GM21423 (cell line): ENCODE data around the gene IL11RA.
"Not testable (repeated sequence)": the region's sequence is repeated elsewhere in the genome, so short reads cannot be mapped to it uniquely, and the experiment has no call there.

Experiments used
- ATAC-seq: cut with Tn5 transposase; IDR thresholded peaks from one replicate; pipeline ENCODE4 v1.9.1; 2021; ENCODE audit warnings: mild to moderate bottlenecking, moderate library complexity; ENCODE audit not compliant: unreplicated experiment

Gene IL11RA

DNA sequence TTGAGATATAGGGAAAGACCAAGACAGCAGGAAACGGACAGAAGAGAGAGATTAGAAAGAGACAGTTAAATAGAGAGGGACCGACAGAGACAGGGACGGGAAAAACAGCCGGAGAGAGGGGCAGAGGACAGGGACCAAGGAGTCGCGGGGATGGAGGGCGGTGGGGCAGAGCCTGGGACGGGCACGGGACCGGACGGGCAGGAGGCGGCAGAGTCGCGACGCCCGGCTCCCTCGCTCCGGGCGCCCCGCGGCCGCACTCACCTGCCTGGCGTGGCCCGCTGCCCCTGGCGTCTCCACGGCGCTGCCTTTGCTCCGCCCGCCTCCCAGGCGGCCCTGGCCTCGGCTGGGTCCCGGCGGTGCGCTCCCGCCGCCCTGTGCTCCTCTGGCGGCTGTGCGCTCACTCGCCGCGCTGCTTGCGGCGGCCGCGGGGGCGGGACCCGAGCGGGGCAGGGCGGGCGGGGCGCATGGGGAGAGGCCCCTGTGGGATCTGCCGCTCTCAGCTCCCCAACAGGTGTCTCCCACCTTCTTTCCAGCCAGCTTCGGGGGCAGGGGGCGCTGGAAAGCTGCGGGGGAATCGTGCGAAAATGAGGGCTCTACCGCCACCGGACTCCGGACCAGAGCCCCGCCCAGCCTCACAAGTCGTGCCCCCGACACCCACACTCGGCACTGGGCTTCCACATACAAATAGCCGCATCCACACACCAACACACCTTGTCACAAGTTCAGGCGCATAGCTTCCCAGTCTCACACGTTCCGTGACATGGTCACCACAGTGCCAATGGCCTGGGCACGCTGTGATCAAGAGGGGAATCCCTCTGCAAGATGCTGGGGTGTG, 23.1 kb upstream of the IL11RA start, which contains the start of gene ARID3C:
TSS of gene ARID3C (minus strand) at position 411 of the 835 bp plus-strand sequence. CDS start 1,052 bp downstream, outside the sequence.
- ATAC-seq: no peak

DNA sequence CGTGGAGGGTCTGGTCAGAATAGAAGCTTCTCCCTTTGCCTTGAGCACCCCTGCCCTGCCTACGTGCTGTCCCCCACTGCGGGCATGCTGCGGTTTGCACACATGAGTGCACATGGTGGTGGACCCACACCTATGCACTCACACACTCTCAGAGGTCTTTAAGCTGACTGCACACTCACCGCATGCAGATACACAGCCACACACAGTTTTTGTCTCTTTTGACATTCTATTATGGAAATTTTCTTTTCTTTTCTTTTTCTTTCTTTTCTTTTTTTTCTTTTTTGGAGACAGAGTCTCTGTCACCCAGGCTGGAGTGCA, 22.5 kb upstream of the IL11RA start:
- no peak for ATAC-seq

DNA sequence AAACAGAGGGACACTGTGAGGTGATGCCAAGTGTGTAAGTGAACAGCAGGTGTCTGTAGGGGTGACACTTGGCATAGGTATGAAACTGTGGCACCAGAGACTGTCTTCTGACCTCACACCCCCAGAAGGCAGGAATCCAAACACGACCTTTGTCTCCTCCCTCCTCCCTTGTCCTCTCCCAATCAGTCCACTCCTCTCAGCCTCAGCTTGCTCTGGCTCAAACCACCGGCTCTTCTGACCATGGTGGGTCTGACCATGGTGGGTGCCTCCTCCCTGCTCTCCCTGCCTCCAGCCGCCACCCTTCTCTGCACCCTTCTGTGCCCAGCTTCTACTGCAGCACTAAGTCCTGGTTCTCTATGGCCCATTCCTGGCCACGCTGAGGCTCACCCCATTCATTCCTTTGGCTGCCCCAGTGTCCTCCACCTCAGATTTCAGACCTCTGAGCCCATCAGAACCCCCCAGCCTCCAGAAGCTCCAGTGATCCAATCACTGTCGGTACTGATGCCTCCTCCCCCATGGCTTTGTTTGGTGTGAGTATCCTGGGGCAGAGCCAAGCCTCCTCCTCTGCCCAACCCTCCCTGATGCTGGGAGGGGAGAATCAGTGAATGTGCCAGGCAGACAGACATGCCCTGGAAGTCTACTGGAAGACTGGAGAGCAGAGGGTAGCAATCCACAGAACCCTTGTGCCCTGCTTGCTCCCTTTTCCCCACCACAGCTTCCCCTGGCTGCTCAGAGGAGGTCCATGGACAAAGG, 21.4 kb upstream of the IL11RA start:
- no peak for ATAC-seq

DNA sequence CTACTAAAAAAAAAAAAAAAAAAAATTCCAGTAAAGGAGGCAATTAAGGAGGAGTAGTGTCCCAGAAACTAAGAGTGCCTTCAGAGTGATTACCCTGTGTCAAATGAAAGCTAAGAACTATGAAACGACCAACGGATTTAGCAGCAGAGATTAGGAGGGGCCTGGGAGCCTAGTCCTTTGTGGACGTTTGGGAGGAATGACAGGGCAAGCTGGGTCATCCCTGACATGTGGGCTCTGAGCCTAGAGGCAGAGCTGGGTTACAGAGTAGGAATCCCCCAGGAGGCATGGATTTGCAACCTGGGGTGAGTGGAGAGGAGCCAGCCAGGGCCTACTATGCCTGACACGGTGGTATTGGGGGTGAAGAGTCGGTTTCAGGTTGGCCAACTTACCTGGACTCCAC, 18.8 kb upstream of the IL11RA start:
- no peak for ATAC-seq

DNA sequence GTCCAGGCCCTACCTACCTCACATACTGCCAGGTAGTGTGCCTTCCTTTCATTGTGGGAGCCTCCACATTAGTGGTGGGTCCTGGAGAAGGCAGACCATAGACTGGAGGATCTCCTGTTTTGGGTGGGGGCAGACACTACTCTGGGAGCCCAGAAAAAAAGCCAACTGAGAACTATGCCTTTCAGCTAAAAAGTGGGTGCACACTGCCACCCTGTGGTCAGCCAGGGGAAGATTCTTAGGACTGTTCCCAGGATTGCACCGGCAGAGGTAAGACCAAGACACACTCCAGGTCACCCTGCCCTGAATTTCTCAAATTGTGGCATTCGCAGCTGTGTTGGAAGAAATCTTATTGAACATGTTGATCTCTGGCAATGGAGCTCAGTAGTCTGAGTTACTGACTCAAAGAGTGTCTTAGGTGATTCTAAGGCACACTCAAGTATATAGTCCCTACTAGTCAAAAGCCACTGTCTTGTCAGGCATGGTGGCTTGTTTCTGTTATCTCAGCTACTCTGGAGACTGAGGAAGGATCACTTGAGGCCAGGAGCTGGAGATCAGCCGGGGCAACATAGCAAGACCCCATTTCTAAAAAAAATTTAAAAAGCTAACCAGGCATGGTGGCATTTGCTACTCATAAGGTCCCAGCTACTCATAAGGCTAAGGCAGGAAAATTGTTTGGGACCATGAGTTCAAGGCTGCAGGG, 18.0 kb upstream of the IL11RA start:
- peak; percentile 32 for ATAC-seq

DNA sequence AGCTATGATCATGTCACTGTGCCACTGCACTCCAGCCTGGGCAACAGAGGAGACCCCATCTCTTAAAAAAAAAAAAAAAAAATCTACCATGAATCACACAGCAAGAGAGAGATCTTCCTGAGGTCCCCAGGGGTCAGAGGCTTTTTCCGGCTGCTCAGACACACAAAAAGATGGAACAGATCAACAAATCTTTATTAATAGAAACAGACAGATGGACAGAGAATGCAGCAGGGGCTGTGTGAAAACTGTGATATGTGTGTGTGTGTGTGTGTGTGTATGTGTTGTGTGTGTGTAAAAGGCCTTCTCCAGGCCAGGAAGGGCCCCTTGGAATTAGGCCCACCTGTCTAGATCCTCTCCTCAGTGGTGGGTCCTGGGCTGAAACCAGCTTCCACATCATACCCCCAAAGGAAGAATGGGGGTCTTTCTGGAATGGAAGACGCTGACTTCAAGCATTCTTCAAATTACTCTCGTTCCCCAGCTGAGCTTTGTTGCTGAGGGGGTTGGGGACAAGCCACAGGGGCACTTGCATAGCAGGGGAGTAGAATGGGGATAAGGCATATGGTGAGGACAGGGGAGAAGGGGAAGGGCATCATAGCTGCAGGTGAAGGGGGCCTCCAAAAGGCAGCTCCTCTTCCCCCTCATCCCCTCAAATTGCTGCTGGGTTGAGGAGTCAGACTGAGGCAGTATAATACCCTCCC, 17.3 kb upstream of the IL11RA start:
- ATAC-seq: no peak

DNA sequence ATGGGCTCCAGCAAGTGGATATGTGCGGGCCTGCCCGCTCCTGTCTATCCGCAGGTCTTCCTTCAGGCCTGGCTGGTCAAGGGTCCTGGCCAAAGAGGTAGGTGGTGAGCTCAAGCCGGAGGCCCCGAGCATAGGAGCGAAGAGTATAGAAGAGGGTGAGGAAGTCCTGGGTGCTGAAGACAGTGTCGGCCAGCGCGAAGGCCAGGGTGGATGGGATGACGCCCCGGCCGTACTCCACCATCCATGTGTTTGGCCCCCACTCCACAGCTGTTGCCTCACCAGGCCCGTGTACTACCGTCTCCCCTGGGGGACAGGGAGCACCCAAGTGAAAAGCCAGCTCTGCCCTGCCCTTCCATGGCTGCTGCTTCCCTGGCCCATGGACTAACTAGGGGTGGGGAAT, 16.4 kb upstream of the IL11RA start:
- ATAC-seq: no peak

DNA sequence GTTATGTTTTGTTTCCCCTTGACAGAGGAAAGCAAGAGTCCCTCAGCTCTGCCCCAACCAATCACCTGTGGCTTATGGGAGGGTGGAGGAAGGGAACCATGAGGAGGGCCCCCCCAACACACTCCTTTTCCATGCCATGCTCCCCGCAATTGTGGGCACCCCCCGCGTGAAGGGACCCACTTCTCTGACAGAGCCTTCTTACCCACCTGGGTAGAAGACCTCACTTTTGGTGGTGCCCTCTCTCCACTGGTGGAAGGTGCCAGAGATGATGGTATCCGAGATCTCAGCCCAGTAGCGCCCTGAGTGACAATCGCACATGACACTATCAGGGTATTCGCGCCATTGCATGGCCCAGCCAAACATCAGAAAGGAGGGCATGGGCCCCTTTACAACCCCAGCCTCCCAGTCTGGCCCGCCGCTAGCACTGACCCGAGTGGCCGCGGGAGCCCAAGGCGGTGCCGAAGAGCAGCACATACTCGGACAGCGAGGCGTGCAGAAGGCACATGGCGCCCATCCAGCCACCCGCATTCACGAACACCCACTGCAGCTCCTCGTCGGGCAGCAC, 15.1 kb upstream of the IL11RA start:
- ATAC-seq: no peak

DNA sequence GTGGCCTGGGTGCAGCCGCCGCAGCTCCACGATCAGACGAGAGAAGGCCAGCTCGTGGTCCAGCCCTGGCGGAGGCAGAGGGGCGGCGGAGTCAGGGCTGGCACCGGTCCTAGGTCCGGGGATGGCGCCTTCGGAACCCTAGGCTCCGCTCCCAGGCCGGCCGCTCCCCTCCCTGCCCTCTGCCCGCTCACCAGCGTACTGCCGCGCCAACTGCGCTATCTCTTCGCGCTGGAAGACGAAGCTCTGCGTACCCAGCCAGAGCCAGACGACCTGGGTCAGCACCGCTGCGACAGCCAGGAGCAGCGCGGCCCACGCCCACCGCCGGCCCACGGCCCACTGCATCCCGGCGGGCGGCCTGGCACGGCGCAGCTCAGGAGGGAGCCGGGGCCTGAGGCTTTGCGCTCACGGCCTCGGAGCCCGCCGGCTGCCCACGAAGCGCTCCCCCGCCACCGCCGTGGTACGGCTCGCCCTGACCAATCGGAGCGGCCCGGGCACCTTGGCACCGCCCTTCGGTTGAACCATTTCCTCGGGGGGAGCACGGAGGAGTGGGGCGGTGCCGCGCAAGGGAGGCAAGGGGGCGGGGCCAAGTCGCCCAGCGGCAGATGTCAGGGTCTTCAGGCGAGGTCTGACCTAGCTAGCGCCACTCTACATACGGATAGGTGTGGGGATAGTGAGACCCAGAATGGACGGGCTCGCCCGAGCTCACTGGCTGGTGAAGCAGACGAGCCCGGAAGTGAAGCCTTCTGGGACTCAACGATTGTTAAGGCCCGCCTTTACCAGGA, 14.4 kb upstream of the IL11RA start, which contains the start of gene SIGMAR1:
TSS of gene SIGMAR1 (minus strand) at position 432 of the 782 bp plus-strand sequence. CDS start at position 342, 90 bp downstream.
- peak; percentile 91 for ATAC-seq

DNA sequence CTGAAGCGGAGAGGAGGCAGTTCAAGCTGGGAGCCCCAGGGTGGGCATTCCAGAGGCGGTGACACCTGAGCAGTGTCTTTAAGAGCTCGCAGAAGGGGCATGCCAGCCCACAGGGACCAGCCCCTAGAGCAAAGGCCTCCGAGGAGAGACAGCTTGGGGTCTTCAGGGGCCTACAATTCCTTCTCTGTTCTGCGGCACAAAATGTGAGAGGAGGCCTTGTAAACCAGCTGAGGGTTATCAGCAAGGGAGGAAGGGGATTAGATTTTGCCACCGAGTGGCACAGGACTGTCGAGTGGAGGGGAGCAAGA, 13.9 kb upstream of the IL11RA start:
- ATAC-seq: no peak

DNA sequence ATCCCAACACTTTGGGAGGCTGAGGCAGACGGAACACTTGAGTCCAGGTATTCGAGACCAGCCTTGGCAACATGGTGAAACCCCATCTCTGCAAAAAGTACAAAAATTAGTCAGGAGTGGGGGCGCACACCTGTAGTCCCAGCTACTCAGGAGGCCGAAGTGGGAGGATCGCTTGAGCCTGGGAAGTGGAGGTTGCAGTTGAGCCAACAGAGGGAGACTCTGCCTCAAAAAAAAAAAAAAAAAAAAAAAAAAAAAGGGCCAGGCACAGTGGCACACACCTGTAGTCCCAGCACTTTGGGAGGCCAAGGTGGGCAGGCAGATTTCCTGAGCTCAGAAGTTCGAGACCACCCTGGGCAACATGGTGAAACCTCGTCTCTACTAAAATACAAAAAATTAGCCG, 12.7 kb upstream of the IL11RA start:
- not testable (repeated sequence) for ATAC-seq

DNA sequence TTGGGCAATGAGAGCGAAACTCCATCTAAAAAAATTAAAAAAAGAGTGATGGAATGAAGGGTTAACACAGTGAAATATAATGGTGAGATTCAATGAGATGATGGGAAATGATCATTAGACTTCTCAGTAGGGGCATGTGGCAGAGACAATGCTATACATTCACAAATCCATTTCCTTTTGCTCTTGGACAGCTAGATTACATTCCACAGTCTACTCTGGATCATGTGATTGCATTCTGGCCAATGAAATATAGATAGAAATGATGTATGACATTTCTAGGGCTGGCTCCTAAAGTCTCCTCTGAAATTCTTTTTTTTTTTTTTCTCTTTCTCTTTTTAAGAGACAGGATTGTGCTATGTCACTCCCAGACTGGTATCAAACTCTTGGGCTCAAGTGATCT, 9.3 kb upstream of the IL11RA start:
- ATAC-seq: no peak

DNA sequence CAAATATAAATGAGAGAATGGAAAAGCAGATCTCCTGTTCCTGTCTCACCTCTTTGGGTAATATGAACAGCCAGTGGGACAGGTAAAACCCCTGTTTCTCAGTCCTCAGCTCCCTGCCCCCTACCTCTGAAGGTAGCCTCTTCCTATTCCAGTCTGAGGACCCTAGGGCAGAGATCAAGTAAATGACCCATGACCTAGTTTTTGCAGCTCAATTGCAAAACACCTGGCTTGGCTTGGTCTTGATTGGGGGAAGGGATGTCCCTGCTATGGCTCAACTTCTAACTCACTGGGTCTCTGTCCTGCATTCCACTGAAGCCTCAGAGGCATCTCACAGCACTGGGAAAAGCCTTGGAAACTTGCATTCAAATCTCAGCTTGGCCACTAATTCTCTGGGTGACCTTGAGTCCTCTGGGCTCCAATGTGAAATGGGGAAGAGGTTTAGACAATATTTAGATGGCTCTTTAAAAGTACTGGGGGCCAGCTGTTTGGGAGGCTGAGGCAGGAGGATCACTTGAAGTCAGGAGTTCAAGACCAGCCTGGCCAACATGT, 7.1 kb upstream of the IL11RA start:
- no peak for ATAC-seq

DNA sequence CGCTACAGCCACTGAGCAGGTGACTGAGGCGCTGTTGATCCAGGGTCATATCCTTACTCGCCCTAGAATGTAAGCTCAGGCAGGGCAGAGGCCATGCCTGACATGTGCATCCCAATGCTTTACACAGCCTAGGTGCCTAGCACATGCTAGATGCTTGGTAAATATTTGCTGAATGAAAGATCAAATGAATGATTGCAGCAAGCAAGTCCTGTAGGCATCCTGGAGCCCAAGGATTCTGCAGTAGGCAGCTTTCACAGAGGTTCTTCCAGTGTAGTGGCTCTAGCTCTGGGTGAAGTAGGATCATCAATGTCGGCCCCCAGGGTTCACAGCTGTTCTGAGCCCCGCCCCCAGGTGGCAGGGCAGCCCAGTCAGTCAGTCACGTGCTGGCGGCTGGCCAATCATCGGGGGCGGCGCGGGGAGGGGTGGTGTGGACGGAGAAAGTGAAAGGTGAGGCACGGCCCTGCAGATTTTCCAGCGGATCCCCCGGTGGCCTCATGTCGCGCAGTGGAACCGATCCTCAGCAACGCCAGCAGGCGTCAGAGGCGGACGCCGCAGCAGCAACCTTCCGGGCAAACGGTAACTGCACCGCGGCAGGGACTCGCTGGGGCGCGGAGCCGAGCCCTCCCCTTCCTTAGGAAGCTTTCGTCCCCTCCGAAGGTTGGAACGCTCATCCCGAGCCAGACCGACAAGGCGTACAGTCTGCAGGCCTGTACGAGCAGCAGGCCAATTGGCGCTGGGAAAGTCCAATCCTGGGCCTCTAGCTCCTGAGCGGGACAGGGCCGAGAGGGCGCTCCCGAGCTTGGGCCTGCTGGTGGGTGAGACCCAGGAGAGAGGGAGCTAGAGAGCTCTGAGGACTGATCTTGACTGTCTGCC, 5.5 kb upstream of the IL11RA start, which contains the start of gene GALT:
TSS of gene GALT (plus strand) at position 465 of the 873 bp plus-strand sequence. CDS start at position 495, 30 bp downstream.
- peak; percentile 87 for ATAC-seq

DNA sequence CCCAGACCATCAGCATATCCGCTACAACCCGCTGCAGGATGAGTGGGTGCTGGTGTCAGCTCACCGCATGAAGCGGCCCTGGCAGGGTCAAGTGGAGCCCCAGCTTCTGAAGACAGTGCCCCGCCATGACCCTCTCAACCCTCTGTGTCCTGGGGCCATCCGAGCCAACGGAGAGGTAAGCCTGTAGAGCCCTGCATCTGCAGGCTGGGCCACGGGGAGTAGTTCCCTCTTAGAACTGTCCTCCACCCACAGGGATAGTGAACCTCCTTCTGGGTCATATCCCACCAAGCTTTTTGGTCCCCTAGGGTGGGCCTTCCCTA, 4.9 kb upstream of the IL11RA start:
- no peak for ATAC-seq

DNA sequence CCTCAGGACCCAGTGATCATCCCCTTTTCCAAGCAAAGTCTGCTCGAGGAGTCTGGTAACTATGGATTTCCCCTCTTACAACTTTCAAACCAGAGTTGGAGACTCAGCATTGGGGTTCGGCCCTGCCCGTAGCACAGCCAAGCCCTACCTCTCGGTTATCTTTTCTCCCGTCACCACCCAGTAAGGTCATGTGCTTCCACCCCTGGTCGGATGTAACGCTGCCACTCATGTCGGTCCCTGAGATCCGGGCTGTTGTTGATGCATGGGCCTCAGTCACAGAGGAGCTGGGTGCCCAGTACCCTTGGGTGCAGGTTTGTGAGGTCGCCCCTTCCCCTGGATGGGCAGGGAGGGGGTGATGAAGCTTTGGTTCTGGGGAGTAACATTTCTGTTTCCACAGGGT, 4.3 kb upstream of the IL11RA start:
- no peak for ATAC-seq

DNA sequence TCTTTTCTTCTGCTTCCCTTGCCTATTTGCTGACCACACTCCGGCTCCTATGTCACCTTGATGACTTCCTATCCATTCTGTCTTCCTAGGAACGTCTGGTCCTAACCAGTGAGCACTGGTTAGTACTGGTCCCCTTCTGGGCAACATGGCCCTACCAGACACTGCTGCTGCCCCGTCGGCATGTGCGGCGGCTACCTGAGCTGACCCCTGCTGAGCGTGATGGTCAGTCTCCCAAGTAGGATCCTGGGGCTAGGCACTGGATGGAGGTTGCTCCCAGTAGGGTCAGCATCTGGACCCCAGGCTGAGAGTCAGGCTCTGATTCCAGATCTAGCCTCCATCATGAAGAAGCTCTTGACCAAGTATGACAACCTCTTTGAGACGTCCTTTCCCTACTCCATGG, 3.3 kb upstream of the IL11RA start:
- ATAC-seq: no peak

DNA sequence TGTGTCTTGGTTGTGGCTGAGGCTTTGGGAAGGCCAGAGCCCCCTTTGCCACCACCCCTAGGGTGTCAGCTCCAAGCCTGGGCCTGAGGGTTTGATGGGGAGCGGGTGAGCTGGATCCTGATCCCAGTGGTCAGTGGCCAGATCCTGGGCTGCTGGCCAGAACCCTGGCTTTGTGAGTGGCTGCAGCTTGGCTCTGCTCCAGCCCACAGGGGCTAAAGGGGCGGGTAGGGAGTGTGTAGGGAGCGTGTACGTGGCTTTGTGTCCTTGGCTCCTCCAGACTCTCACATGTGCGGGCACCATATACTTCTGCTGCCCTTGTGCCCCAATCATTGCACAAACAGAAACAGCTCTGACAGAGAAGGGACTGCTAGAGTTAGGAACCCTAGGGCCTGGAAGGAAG, 1.2 kb upstream of the IL11RA start:
- ATAC-seq: no peak

DNA sequence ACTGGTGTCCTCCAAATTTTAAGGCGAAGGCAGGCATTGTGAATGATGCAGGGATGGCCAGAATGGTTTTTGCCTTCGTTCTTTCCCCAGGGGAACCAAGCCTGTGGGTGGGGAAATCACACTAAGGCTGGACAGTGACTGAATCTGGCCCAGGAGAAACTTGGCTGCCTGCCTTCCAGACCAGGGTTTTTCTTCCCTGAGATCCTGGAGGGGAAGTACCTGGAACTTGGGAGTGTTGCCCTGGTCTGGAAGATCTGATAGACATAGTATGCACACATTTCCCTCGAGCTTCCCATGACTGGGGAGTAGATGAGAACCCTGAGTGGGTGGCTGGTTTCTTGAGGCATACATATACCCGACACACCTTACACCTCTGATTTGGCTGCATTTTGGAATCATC, 664 bp upstream of the IL11RA start:
- no peak for ATAC-seq
